Left lung (tissue), 10 donors: Measurements from ENCODE around the gene POMT2. TPM values are rescaled to one million over a fixed set of nuclear protein-coding genes. Genes with fewer than 3 reads are reported as not detected.
A peak's percentile ranks its signal among the peaks of the same experiment; 100 is the strongest.
"Not testable (repeated sequence)": the region's sequence is repeated elsewhere in the genome, so short reads cannot be mapped to it uniquely, and the experiment has no call there.

Experiments
- ATAC-seq: fragments of 200-7000 bp; cut with Tn5 transposase; one replicate; pipeline ENCODE4 v1.9.1; 2020; ENCODE audit warnings: moderate library complexity
- DNase-seq, 4 donors: peaks; one replicate each; pipeline ENCODE4 v3.0.0-alpha.2; 2013 to 2020
- H3K27ac ChIP-seq, 2 donors: fragments of 200-600 bp; sonication (generic) in 1 of 2; one replicate each; pipeline versions ENCODE4 v1.5.0 to v1.8.0; 2020 to 2021
- H3K27me3 ChIP-seq, 2 donors: fragments of 200-600 bp; sonication (generic) in 1 of 2; one replicate each; pipeline versions ENCODE4 v1.5.0 to v1.8.0; 2020 to 2021
- H3K36me3 ChIP-seq, 2 donors: fragments of 200-600 bp; sonication (generic) in 1 of 2; one replicate each; pipeline versions ENCODE4 v1.5.0 to v1.8.0; 2020 to 2021
- H3K4me1 ChIP-seq, 2 donors: fragments of 200-600 bp; one replicate each; pipeline ENCODE4 v1.8.0; 2021
- H3K4me3 ChIP-seq, 2 donors: fragments of 200-600 bp; sonication (generic) in 1 of 2; one replicate each; pipeline versions ENCODE4 v1.5.0 to v1.8.0; 2020 to 2021; ENCODE audit warnings: mild to moderate bottlenecking in 1 of 2
- H3K9me3 ChIP-seq, 2 donors: fragments of 200-600 bp; sonication (generic) in 1 of 2; one replicate each; pipeline versions ENCODE4 v1.5.0 to v1.8.0; 2020 to 2021
- intact Hi-C, 2 donors: fragments of 100-400 bp; cut with DNase I; formaldehyde crosslinking; loops; one replicate each; pipeline versions ENCODE4 v1.11.2 to v1.14.2; 2022
- polyA plus RNA-seq, 6 donors: library from polyadenylated mRNA; unstranded; fragments of 120-200 nt; gene quantifications; one replicate each; pipeline ENCODE4 v1.2.1, GENCODE V29; 2013; ENCODE audit not compliant: insufficient read length in 6 of 6
- total RNA-seq, 2 donors: library from RNA; stranded (reverse); fragmentation: NEBNext Ultra II Directional; extraction: Animal tissue kit (Norgen Biotek cat#: 25700); gene quantifications; one replicate each; pipeline ENCODE4 v1.2.1, GENCODE V29; 2021
- TF ChIP-seq, protein P1 (sequence below), 2 donors: fragments of 200-600 bp; sonication (generic) in 1 of 2; IDR thresholded peaks; one replicate each; pipeline versions ENCODE4 v1.5.0 to v1.8.0; 2021; ENCODE audit warnings: antibody characterized with exemption in 2 of 2
- donor health status: DM: no; HTN: yes; CAD: no.
- donor health status: DM: no; HTN: no; CAD: no.

Gene POMT2
- total and polyA plus RNA-seq, 8 donors, result 25.5 to 34.3 (median 31.6) TPM

DNA sequence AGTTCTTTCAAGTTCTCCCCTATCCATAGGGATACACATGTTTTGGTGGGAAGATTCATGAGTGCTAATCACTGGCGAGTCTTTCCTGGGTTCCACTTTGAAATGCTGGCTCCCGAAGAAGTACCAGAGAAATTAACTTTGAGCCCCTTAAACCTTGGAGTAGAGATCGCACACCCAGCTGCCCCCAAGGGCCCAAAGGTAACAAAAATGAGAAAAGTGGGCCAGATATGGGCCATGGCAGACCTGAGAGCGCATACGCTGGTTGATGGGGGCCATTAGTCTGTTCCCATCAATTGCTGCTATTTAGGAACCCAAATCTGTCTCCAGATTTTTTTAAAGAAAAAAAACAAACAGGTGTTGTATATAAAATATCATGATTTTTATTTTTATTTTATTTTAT, 2.3 kb upstream of the POMT2 start:
- Histone ChIP-seq H3K4me1 (peaks cover 0 to 16% of the 10 kb centered on the region in 2 donors), H3K27me3 (no peaks in the 10 kb centered on the region), H3K27ac (no peak overlapping the region), H3K36me3 (no peaks in the 10 kb centered on the region), H3K4me3 (no peak overlapping the region), H3K9me3 (no peaks in the 10 kb centered on the region)
- TF ChIP-seq, protein P1, sequence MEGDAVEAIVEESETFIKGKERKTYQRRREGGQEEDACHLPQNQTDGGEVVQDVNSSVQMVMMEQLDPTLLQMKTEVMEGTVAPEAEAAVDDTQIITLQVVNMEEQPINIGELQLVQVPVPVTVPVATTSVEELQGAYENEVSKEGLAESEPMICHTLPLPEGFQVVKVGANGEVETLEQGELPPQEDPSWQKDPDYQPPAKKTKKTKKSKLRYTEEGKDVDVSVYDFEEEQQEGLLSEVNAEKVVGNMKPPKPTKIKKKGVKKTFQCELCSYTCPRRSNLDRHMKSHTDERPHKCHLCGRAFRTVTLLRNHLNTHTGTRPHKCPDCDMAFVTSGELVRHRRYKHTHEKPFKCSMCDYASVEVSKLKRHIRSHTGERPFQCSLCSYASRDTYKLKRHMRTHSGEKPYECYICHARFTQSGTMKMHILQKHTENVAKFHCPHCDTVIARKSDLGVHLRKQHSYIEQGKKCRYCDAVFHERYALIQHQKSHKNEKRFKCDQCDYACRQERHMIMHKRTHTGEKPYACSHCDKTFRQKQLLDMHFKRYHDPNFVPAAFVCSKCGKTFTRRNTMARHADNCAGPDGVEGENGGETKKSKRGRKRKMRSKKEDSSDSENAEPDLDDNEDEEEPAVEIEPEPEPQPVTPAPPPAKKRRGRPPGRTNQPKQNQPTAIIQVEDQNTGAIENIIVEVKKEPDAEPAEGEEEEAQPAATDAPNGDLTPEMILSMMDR (IDR thresholded peaks at IDR 0.05), result no peak
- ATAC-seq (no peak), DNase-seq (no peak)
- intact Hi-C loops, result no loop called here

DNA sequence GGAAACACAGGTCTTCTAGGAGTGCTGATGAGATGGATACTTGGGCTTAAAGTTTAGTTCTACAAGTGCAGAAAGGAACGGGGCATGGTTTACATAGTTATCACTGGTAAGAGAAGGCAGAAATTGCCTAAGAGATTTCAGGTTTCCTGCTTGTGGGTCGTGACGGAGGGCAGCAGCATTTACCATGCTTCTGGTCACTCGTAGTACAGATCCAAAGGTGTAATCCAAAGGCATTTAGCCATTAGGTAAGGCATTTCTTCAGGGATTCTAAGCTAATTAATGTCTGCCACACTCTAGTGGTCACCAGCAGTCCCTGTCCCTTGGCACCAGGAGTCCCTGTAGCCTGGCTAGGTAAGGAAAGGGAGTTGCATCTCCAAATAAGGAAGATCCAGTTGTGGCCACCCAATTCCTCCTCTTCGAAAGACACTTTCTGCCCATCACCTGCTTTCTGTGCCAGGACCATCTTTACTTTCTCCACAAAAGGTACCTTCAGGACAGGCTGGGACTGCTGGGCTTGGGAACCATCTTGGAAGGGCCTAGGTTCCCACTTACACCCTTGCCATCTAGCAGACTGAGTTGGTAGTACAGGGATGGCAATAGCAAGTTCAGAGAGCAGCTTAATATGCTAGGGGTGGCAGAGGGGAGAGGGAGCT, 1.7 kb upstream of the POMT2 start:
- H3K36me3 ChIP-seq, result no peaks in the 10 kb centered on the region
- no peaks in the 10 kb centered on the region for H3K9me3 ChIP-seq
- H3K27ac ChIP-seq, result peak overlapping the region; percentile 98 to 99
- intact Hi-C loops, result no loop called here
- no peak for ATAC-seq
- peaks cover 0 to 16% of the 10 kb centered on the region in 2 donors for H3K4me1 ChIP-seq
- TF ChIP-seq, protein P1 (IDR thresholded peaks at IDR 0.05), result no peak
- DNase-seq, result no peak
- H3K4me3 ChIP-seq, result peak overlapping the region in 1 of 2 donors; percentile 99
- H3K27me3 ChIP-seq, result no peaks in the 10 kb centered on the region

DNA sequence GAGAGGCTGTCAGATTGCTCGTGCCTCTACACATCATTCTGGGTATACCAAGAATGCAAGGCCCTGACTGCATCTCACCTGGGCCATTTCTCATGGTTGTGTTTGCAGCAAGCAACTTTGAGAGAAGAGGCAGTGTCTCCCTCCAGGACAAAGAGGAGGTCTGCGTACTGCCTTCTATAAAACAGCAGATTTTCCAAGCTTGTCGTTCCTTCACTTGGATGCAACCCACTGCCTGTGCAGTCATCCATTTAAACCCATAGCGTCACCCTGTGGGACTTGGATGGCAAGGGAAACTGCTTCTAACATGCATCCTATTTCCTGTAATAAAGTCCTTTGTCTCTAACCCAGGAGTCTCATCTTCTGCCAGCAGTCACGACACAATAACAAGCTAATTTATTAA, 1.3 kb downstream of the POMT2 start:
- H3K9me3 ChIP-seq, result no peaks in the 10 kb centered on the region

DNA sequence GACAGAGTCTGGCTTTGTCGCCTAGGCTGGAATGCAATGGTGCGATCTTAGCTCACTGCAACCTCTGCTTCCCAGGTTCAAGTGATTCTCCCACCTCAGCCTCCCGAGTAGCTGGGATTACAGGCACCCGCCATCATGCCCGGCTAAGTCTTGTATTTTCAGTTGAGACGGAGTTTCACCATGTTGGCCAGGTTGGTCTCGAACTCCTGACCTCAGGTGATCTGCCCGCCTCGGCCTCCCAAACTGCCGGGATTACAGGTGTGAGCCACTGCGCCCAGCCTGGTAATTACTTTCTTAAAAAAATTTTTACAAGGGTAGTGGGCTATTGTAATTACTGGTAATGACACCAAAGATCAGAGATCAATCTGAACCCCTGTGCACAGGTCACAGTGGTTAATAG, 1.9 kb downstream of the POMT2 start:
- not testable (repeated sequence) for H3K4me3 ChIP-seq, H3K27me3 ChIP-seq, H3K9me3 ChIP-seq, DNase-seq, ATAC-seq, H3K36me3 ChIP-seq, H3K27ac ChIP-seq
- intact Hi-C loops, result loop anchor here in 1 of 2 donors (10.0 kb wide), 1 partner anchor 164 kb away; no protein-coding TSS in a partner anchor
- H3K4me1 ChIP-seq, result peaks cover 0 to 26% of the 10 kb centered on the region in 2 donors

More for the DNA sequence above, 1.3 kb downstream of the POMT2 start:
- TF ChIP-seq, protein P1 (IDR thresholded peaks at IDR 0.05), result no peak
- Histone ChIP-seq H3K27me3 (no peaks in the 10 kb centered on the region), H3K4me1 (peaks cover 0 to 26% of the 10 kb centered on the region in 2 donors), H3K4me3 (no peak overlapping the region), H3K36me3 (no peaks in the 10 kb centered on the region), H3K27ac (no peak overlapping the region)
- no peak for DNase-seq
- intact Hi-C loops, result loop anchor here in 1 of 2 donors (10.0 kb wide), 1 partner anchor 165 kb away; no protein-coding TSS in a partner anchor
- ATAC-seq, result no peak

DNA sequence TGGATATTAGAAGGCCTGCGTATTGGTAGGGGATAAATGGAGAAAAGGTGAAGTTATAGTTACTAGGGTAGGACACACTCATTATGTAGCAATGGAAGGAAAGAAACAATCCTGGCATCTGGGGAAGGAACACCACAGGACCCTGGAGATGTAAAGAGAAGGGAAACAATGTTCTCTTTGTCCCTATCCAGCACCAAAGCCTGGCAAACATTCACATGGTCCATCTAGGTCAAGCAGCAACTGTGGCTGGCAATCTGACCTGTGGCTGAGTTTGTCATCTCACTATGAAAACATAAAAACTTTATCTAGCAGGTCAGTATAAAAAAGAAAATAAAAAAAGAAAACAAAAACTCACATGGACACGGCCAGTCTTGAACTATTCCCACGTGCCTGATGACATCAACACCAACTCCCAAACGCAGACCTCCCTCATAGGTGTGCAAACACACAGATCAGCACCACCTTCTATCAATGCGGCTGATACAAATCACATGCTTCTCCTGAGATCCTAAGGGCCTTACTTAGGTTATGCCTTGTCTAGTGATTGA, 2.6 kb downstream of the POMT2 start:
- no peaks in the 10 kb centered on the region for H3K36me3 ChIP-seq
- TF ChIP-seq, protein P1 (IDR thresholded peaks at IDR 0.05), result no peak
- ATAC-seq, result no peak
- H3K4me1 ChIP-seq, result peaks cover 0 to 26% of the 10 kb centered on the region in 2 donors
- H3K27me3 ChIP-seq, result no peaks in the 10 kb centered on the region
- no peak overlapping the region for H3K4me3 ChIP-seq
- no peak for DNase-seq
- intact Hi-C loops, result loop anchor here in 1 of 2 donors (10.0 kb wide), 1 partner anchor 163 kb away; no protein-coding TSS in a partner anchor
- H3K9me3 ChIP-seq, result no peaks in the 10 kb centered on the region
- no peak overlapping the region for H3K27ac ChIP-seq
